Measurements from ENCODE around the gene POC1A.

GRCh38 chr3:52146189-52146588 is 8.0 kb downstream of the POC1A start:
- no peak for TF ChIP-seq YY1 (IDR thresholded peaks at IDR 0.05; ENCODE audit: insufficient read depth, insufficient read length)
- no peak for TF ChIP-seq SUZ12 (IDR thresholded peaks at IDR 0.05; ENCODE audit: extremely low read depth, insufficient read depth, insufficient read length)

Data from NT2/D1 (cell line).